Suppressor macrophage (primary cell): ENCODE results near the gene APLNR.
A peak's percentile ranks its signal among the peaks of the same experiment; 100 is the strongest.
"Not testable (repeated sequence)": the region's sequence is repeated elsewhere in the genome, so short reads cannot be mapped to it uniquely, and the experiment has no call there.

Experiments
- DNase-seq, 4 experiments: peaks; one replicate each; pipeline ENCODE4 v3.0.0-alpha.2; 2020 to 2022
- total RNA-seq, 17 experiments: gene quantifications; one replicate each; lab custom pipeline; 2026; ENCODE audit warnings: mixed read lengths in 6 of 17, inconsistent platforms in 3 of 17; lab: John Stamatoyannopoulos, UW

Gene APLNR
- total RNA-seq = 0 to 1.7 (median 0) reads per million in 17 experiments

- no peak for DNase-seq
These were observed at the start of gene APLNR for GRCh38 chr11:57237204-57237681. Gene APLNR, minus strand, starts transcription at chr11:57237250. Its CDS starts 246 bp downstream, at chr11:57237004.

DNA sequence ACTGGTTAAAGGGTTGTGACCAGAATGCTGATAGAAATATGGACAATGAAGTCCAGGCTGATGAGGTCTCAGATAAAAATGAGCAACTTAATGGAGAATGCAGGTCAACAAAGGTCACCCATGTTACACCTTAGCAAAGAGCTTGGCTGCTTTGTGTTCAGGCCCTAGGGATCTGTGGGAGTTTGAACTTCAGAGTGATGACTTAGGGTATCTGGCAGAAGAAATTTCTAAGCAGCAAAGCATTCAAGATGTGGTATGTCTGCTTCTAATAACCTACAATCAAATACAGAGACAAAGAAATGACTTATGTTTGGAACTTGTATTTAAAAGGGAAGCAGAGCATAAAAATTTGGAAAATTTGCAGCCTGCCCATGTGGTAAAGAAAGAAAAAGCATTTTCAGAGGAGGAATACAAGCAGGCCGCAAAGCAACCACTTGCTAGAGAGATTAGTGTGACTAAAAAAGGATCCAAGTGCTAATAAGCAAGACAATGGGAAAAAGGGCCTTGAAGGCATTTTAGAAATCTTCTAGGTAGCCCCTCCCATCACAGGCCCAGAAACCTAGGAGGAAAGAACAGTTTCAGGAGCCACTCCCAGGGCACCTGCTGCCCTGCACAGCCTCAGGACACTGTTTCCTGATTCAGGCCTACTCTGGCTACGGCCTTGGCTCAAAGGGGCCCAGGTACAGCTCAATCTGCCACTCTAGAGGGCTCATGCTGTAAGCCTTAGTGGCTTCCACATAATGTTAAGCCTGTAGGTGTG is 46.4 kb upstream of the APLNR start:
- no peak for DNase-seq

DNA sequence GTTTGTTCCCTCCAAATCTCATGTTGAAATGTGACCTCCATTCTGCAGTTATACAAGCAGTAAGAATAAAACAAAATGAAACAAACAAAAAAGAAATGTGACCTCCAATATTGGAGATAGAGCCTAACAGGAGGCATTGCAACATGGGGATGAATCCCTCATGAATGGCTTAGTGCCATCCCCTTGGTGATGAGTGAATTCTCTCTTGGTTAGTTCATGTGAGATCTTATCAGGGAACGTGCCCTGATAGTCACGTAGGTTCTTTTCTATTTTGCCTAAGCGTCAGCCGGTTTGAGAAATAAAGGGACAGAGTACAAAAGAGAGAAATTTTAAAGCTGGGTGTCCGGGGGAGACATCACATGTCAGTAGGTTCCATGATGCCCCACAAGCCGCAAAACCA is 44.5 kb upstream of the APLNR start:
- DNase-seq = not testable (repeated sequence)

DNA sequence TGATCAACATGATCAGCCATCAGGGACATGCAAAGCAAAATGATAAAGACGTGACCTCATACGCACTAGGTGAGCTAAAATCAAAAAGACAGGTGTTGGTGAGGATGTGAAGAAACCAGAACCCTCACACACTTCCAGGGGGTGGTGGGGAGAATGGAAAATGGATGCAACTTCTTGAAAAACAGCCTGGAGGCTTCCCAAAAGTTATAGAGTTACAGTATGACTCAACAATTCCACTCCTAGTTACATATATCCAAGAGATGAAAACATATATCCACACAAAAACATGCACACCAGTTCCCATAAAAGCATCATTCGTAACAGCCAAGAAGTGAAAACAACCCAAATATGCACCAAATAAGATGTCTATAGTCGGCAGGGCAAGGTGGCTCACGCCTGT is 42.1 kb upstream of the APLNR start:
- no peak for DNase-seq

DNA sequence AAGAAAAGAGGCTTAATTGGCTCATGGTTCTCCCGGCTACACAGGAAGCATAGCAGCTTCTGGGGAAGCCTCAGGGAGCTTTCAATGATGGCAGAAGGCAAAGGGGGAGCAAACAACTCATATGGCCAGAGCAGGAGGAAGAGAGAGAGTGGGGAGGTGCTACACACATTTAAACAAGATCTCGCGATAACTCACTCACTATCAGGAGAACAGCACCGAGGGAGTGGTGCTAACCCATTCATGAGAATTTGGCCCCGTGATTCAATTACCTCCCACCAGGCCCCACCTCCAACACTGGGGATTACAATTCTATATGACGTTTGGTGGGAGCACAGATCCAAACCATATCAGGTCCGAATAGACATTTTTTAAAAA is 41.7 kb upstream of the APLNR start:
- DNase-seq = no peak

DNA sequence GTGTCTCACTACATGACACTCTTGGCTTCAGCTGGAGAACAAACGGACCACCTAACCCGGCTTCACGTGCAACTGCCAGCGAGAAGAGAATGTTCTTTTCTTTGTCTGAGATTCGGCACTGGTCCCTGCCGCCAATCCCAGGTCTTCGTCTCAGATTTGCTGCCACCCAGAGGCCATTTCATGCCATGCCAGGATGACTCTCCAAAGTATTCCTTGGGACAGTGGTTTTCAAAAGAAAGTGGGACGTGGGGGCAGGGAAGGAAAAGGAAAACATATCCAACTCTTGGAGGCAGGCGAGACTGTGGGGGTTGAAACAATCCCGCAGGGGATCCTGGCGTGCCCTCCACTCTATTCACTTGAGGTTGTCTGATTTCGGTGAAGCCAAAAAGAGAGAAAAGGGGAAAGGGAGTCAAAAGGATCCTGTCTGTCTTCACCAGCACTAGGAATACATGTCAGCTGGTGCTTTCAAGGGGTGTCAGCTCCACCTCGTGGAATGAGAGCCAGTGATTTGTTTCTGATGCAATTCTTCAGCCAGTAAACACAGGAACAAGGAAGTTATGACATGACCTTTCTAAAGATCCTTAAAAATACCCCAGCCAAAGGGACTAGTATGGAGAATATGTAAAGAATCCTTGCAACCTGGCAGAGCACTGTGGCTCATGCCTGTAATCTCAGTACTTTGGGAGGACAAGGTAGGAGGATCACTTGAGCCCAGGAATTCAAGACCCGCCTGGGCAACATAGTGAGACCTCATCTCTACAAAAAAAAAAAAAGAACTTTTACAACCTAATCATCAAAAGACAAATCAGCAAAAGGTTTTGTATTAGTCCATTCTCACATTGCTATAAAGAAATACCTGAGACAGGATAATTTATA is 41.0 kb upstream of the APLNR start:
- DNase-seq = peak; percentile 56 to 85 (median 78)

DNA sequence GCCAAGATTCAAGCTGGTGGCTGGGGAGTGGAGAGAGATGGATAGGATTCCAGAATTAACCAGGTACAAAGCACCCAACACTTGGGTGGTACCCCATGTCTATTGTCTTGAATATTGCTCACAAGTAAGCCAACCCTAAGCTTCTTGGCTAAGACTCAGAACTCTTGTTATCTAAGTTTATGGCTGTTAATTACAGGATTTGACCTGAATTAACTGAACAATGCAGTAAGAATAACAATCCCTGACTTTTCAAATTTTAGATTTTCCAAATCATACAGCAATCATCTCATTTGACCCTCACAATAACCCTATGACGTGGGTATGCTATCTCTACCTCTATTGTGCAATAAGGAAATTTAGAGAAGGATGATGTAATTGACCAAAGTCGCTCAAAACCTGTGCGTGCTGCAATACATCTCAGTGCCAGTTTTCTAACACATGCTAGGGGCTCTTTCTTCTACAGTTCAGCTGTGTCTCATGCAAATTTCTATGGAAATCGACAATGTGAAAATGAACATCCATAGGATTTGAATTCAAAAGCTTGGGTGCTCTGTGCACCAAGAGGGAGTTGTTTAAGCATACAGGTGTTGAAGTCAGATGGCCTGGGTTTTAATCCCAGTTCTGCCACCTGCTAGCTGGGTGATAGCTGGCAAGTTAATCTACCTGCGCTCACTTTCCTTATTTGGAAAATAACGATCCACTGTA is 40.1 kb upstream of the APLNR start:
- peak; percentile 15 to 49 (median 32) for DNase-seq

DNA sequence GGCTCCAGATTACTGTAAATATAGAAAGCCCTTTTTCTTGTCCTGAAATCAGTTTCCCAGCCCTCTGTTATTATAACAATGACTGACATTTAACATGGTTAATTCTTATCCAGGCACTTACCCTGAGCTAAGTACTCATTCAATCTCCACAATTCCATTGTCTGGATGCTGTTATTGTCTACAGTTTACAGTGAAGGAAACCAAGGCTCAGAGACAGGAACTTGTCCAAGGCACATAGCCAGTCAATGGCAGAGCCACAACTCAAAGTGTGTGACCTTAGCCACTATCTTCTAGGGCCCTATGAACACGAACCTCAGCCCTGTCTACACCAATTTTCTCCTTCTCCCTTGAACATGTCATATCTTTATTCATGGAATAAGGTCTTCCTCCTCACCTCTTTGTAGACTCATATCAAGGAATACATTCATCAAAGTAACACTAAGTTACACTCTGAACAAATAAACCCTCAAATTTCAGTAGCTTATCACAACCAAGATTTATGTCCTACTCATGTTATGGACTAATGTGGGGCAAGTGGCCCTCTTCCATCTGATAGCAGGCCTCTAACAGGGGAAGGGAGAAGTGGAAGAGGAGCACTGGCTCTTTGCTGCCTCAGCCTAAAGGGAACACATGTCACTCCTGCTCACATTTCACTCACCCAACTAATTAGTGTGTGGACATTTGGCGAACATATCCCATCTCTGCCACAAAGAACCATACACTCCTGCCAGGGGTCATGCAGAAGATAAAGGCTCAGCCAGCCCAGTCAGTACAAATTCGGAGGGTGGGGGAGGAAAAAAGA is 39.3 kb upstream of the APLNR start:
- no peak for DNase-seq

DNA sequence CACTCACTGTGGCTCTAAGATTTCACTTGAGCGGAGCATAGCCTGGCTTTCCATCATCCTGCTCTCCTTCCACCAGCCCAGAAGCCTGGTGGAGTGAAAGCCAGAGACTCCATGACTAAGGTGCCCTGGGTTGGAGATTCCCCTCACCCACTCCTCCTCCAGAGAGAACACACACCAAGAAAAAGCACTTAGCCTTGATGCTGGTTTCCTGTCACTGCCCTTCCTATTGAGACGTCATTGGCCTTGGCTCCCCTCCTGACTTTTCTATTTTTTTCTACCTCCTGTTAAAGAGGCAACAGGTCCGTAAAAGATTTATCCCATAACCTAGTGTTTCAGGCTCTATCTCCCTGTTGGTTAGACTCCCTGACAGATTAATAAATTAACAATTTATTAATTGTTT is 38.5 kb upstream of the APLNR start:
- DNase-seq = no peak

DNA sequence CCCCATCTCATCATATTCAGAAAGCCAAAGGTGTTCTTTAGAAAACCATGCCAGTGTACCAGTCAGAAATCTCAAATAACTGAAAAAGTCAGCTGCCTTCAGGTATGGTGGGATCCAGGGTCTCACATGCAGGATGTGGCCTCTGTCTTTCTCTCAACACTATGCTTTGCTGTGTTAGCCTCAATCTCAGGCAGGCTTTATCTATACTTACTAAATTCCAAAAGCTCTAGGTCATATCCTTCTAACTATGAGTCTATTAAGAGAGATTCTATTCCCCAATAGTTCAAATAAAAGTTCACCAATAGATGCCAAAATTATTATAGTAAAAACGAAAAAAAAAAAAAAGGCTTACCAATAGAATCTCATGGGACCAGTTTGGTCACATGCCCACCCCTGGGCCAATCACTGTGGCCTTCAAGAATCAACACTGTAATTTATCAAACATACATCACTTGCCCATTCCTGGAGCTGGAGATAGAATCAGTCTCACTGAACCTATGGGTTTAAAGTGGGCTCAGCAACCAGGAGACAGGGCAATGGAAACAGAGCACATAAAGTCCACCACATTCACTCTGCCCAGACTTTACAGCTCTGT is 38.0 kb upstream of the APLNR start:
- no peak for DNase-seq

DNA sequence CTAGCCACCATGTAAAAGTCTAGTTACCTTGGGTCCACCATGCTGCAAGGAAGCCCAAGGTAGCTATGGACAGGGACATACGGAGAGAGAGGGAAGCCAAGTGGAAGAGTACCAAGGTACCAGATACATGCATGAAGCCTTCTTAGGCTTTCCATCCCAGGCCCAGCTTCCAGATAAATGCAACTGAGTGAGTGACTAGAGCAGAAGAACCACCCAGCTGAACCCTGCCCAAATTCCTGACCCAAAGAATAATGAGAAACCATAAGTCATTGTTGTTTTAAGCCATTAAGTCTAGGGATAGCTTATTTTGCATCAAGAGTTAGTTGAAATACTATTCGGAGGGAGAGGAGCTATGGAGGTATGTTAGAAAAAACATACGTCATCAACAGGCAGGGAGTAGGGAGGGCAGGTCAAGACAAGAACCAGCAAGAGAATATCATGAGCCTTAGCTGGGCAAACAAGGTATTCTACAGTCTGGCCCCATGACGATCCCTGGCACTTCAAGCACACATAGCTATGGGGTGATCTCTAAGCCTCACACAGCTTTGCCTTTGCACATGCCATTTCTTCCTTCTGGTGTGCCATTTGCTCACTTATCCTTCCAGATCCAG is 36.5 kb upstream of the APLNR start:
- no peak for DNase-seq

GRCh38 chr11:57269571-57270021 is 32.5 kb upstream of the APLNR start:
- DNase-seq = no peak

DNA sequence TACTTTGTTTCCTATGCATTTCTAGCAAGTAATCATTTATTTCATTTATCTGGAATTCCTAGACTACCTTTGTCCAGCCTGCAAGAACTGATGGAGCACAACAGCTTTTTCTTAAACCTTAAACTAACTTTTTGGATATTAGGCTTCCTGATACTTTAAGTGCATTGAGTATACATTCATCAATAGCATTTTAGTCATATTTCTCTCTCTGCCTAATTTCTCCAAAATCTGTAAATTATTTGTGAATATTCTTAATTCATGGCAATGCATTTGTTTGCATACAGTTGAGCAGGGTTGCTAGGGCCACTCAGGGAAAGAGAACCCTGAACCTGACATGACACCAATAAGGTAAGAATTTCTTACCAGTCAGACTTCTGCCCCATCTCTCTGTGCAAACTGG is 29.1 kb upstream of the APLNR start:
- no peak for DNase-seq

- no peak for DNase-seq
These were observed 26.3 kb upstream of the APLNR start for GRCh38 chr11:57263351-57263750.

DNA sequence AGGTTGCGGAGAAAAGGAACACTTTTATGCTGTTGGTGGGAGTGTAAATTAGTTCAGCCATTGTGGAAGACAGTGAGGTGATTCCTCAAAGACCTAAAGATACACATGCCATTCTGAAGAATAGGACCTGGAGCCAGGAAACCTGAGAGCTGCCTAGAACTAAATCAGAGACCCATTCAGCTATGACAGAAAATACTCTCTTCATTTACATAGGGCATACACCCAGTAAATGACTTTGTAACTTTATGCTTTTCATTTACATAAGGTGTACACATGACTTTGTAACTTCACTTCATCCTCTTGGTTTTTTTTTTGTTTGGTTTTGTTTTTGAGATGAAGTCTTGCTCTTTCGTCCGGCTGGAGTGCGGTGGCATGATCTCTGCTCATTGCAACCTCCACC is 25.1 kb upstream of the APLNR start:
- DNase-seq = no peak

DNA sequence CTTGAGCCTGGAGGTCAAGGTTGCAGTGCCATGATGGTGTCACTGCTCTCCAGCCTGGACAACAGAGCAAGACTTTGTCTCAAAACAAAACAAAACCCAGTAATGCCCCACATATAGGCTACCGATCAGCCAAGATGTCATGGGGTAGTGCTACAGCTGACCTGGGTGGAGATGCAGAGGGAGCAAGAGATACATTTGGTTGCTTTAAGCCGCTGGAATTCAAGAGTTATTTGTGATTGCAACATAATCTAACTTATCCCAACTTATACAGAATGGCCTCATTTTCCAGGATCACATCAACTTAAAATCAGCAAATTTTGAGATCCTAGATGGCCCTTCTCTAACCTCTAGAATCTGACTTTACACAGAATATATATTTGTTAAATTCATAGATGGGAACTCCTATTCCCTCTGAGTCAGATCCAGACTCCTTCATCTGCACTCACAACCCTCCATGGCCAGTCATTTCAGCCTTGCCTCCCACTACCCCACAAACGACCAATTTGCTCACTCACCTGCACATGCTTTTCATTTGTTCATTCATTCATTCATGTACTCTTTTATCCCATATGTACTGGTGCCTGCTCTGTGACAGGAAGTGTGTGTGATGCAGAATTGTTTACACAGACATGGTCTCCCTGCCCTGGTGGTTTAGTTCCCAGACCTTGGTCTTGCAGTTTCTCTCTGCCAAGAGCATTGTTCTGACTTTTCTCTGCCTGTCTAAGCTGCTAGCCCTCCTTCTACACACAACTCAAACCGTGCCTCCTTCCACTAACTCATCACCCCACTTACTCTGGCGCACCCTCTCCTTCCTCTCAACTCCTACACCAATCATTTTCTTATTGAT is 24.1 kb upstream of the APLNR start:
- no peak for DNase-seq

DNA sequence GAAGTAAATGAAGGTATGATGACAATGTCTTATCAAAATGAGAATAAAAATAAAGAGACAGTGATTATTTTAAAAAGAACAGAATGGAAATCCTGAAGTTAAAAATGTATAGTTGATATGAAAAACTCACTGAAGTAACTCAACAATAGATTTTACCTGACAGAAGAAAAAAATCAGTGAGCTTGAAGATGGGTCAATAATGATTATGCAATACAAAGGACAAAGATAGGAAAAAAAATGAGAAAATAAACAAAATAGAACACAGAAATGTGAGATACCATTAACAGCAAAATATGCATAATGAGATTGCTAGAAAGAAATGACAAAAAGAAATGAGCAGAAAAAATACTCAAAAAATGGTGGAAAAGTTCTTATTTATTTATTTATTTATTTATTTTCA is 19.1 kb upstream of the APLNR start:
- DNase-seq = no peak

DNA sequence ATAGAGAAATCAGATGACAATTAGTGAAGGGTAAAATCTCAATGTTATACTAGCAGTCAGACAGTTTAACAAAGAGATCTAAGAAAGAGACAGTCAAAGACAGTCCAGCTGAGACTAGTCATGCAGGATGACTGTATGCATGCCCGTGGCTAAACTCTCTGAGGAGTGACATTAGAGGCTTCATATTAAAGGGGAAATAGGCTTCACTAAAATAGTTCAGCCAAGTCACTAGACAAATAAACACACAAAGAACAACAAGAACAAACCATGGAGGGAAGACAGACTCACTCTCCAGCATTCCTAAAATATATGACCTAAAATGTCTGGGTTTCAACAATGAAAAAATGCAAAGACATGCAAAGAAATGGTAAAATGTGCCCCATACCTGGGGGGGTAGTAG is 18.6 kb upstream of the APLNR start:
- DNase-seq = no peak

- no peak for DNase-seq
These were observed 17.6 kb upstream of the APLNR start for GRCh38 chr11:57254631-57255030.

GRCh38 chr11:57251491-57252104 is 14.5 kb upstream of the APLNR start:
- peak in 2 of 4 experiments; percentile 12 to 16 for DNase-seq
